H9 (cell line): Measurements from ENCODE around the gene GRIK3. TPM values are rescaled to one million over a fixed set of nuclear protein-coding genes. Genes with fewer than 3 reads are reported as not detected.

Source experiments
- DNase-seq: peaks from one replicate; pipeline ENCODE4 v3.0.0-alpha.2; 2017
- H2AFZ ChIP-seq: one replicate; pipeline ENCODE4 v1.6.1; 2013; ENCODE audit warnings: mild to moderate bottlenecking, low read length, control low read depth, moderate library complexity
- H2AK5ac ChIP-seq: 2 replicates; pipeline ENCODE4 v1.6.1; 2013; ENCODE audit warnings: low read length, control low read depth, mixed read lengths; ENCODE audit not compliant: insufficient read length
- H2BK120ac ChIP-seq: one replicate; pipeline ENCODE4 v1.6.1; 2013; ENCODE audit warnings: low read depth, mild to moderate bottlenecking, low read length, control low read depth, inconsistent platforms; ENCODE audit not compliant: poor library complexity, severe bottlenecking
- H2BK12ac ChIP-seq: 2 replicates; pipeline ENCODE4 v1.6.1; 2013; ENCODE audit warnings: low read length, control low read depth, mixed read lengths, low read depth; ENCODE audit not compliant: insufficient read length
- H2BK15ac ChIP-seq: 2 replicates; pipeline ENCODE4 v1.6.1; 2013; ENCODE audit warnings: low read depth, low read length, control low read depth
- H2BK20ac ChIP-seq: one replicate; pipeline ENCODE4 v1.6.1; 2013; ENCODE audit warnings: low read depth, mild to moderate bottlenecking, low read length, control low read depth, inconsistent platforms; ENCODE audit not compliant: poor library complexity, severe bottlenecking
- H2BK5ac ChIP-seq: 2 replicates; pipeline ENCODE4 v1.6.1; 2013; ENCODE audit warnings: low read length, control low read depth, mixed read lengths; ENCODE audit not compliant: insufficient read length
- H3K14ac ChIP-seq: 2 replicates; pipeline ENCODE4 v1.6.1; 2013; ENCODE audit warnings: low read length, control low read depth; ENCODE audit not compliant: insufficient read depth
- H3K18ac ChIP-seq: 2 replicates; pipeline ENCODE4 v1.6.1; 2013; ENCODE audit warnings: low read depth, mild to moderate bottlenecking, mixed read lengths, low read length, control low read depth; ENCODE audit not compliant: insufficient read length
- H3K23ac ChIP-seq: 2 replicates; pipeline ENCODE4 v1.6.1; 2013; ENCODE audit warnings: low read length, control low read depth, mixed read lengths, low read depth; ENCODE audit not compliant: insufficient read length
- H3K23me2 ChIP-seq: 2 replicates; pipeline ENCODE4 v1.6.1; 2013; ENCODE audit warnings: low read depth, mild to moderate bottlenecking, mixed read lengths, low read length, control low read depth; ENCODE audit not compliant: insufficient read length, poor library complexity, severe bottlenecking
- H3K27ac ChIP-seq: 2 replicates; pipeline ENCODE4 v1.5.1; 2013; ENCODE audit warnings: low read length, control low read depth, mixed read lengths, low read depth; ENCODE audit not compliant: insufficient read length
- H3K27me3 ChIP-seq: 2 replicates; pipeline ENCODE4 v1.6.1; 2013; ENCODE audit warnings: low read length, control low read depth, inconsistent platforms; ENCODE audit not compliant: insufficient read depth
- H3K4ac ChIP-seq: 2 replicates; pipeline ENCODE4 v1.6.1; 2013; ENCODE audit warnings: low read depth, mild to moderate bottlenecking, control low read depth, inconsistent platforms, low read length, moderate library complexity
- H3K4me1 ChIP-seq: 2 replicates; pipeline ENCODE4 v1.6.1; 2013; ENCODE audit warnings: low read length, control low read depth, inconsistent platforms; ENCODE audit not compliant: insufficient read depth
- H3K4me2 ChIP-seq: 2 replicates; pipeline ENCODE4 v1.6.1; 2013; ENCODE audit warnings: low read length, control low read depth, mixed read lengths; ENCODE audit not compliant: insufficient read length, insufficient read depth
- H3K56ac ChIP-seq: 2 replicates; pipeline ENCODE4 v1.6.1; 2013; ENCODE audit warnings: low read depth, mild to moderate bottlenecking, mixed read lengths, low read length, control low read depth; ENCODE audit not compliant: insufficient read length
- H3K79me1 ChIP-seq: 2 replicates; pipeline ENCODE4 v1.6.1; 2013; ENCODE audit warnings: low read depth, mild to moderate bottlenecking, moderate library complexity, low read length, control low read depth, inconsistent platforms; ENCODE audit not compliant: insufficient read depth, poor library complexity, severe bottlenecking
- H3K79me2 ChIP-seq: 2 replicates; pipeline ENCODE4 v1.6.1; 2013; ENCODE audit warnings: low read length, control low read depth, inconsistent platforms; ENCODE audit not compliant: insufficient read depth
- H3K9ac ChIP-seq: 2 replicates; pipeline ENCODE4 v1.6.1; 2013; ENCODE audit warnings: low read length, control low read depth, mixed read lengths; ENCODE audit not compliant: insufficient read length; ENCODE audit errors: extremely low read depth
- H3K9me3 ChIP-seq: one replicate; pipeline ENCODE4 v1.6.1; 2013; ENCODE audit warnings: low read depth, low read length, inconsistent platforms; ENCODE audit not compliant: control insufficient read depth
- H3T11ph ChIP-seq: one replicate; pipeline ENCODE4 v1.6.1; 2013; ENCODE audit warnings: mild to moderate bottlenecking, low read length, control low read depth, inconsistent platforms
- H4K20me1 ChIP-seq: one replicate; pipeline ENCODE4 v1.6.1; 2013; ENCODE audit not compliant: control insufficient read depth, insufficient read length, insufficient read depth
- H4K5ac ChIP-seq: 2 replicates; pipeline ENCODE4 v1.6.1; 2013; ENCODE audit warnings: low read depth, mild to moderate bottlenecking, mixed read lengths, low read length, control low read depth; ENCODE audit not compliant: insufficient read length
- H4K8ac ChIP-seq: replicated peaks from 2 replicates; pipeline ENCODE4 v1.6.1; 2013; ENCODE audit warnings: low read length, control low read depth, mixed read lengths, low read depth; ENCODE audit not compliant: insufficient read length
- H4K91ac ChIP-seq: 2 replicates; pipeline ENCODE4 v1.6.1; 2013; ENCODE audit warnings: low read depth, mild to moderate bottlenecking, moderate library complexity, mixed read lengths, low read length, control low read depth; ENCODE audit not compliant: insufficient read length
- H3K27ac Mint-ChIP-seq, 3 experiments: 2 replicates in 2 of 3; 3 replicates in 1 of 3; pipeline ENCODE4 v1.8.0; 2020 to 2021; ENCODE audit warnings: mixed read lengths in 3 of 3, mild to moderate bottlenecking in 1 of 3, moderate library complexity in 1 of 3
- H3K27me3 Mint-ChIP-seq: 2 replicates; pipeline ENCODE4 v1.8.0; 2021; ENCODE audit warnings: low read depth, mild to moderate bottlenecking, moderate library complexity, mixed read lengths
- H3K36me3 Mint-ChIP-seq, 3 experiments: 2 replicates in 2 of 3; 3 replicates in 1 of 3; pipeline ENCODE4 v1.8.0; 2020 to 2021; ENCODE audit warnings: low read depth in 3 of 3, mixed read lengths in 3 of 3; ENCODE audit not compliant: insufficient read depth in 1 of 3
- H3K4me1 Mint-ChIP-seq, 2 experiments: 2 replicates each; pipeline ENCODE4 v1.8.0; 2020; ENCODE audit warnings: mixed read lengths in 2 of 2
- H3K4me3 Mint-ChIP-seq, 2 experiments: 2 replicates in 1 of 2; 3 replicates in 1 of 2; pipeline ENCODE4 v1.8.0; 2020 to 2021; ENCODE audit warnings: mild to moderate bottlenecking in 2 of 2, mixed read lengths in 2 of 2, moderate library complexity in 1 of 2
- H3K9me3 Mint-ChIP-seq, 2 experiments: 2 replicates in 1 of 2; 3 replicates in 1 of 2; pipeline ENCODE4 v1.8.0; 2020; ENCODE audit warnings: mild to moderate bottlenecking in 2 of 2, mixed read lengths in 2 of 2, moderate library complexity in 1 of 2
- CTCF ChIP-seq: fragments of 200-600 bp; sonication (generic); conservative IDR thresholded peaks from 3 replicates; pipeline ENCODE4 v1.8.0; 2021; ENCODE audit warnings: antibody characterized with exemption, mild to moderate bottlenecking
- WGBS: extraction: QIAGEN DNeasy Blood & Tissue Kit; methylation state at CpG from one replicate; pipeline ENCODE4 v1.1.7; 2013; ENCODE audit warnings: missing lambda C conversion rate, low lambda C conversion rate, mixed read lengths; ENCODE audit not compliant: insufficient read length; ENCODE audit errors: extremely low coverage; 5-methylcytosine and 5-hydroxymethylcytosine counted together
- total RNA-seq: library from RNA; stranded (reverse); gene quantifications from 2 replicates; pipeline ENCODE4 v1.2.1, GENCODE V29; 2021

GRIK3 gene
- total RNA-seq, 1 experiment from 2014 or later, result 1.7 TPM

- Mint-ChIP-seq H3K9me3 (no peaks in the 10 kb centered on the region), H3K27ac (no peak overlapping the region; a peak in 1 of 7 replicates), H3K4me1 (peaks cover 21 to 32% of the 10 kb centered on the region in 2 experiments), H3K27me3 (peaks cover 3% of the 10 kb centered on the region; the same call in 1 of the 2 replicates), H3K4me3 (no peak overlapping the region), H3K36me3 (no peaks in the 10 kb centered on the region)
- no peak for DNase-seq
- Histone ChIP-seq H2AFZ (no peak overlapping the region), H3K9me3 (no peaks in the 10 kb centered on the region), H2BK5ac (no peak overlapping the region), H3T11ph (no peak overlapping the region), H3K9ac (no peak overlapping the region), H3K4me2 (no peak overlapping the region), H3K56ac (no peak overlapping the region), H3K79me1 (no peaks in the 10 kb centered on the region), H2AK5ac (no peak overlapping the region), H3K27ac (no peak overlapping the region), H2BK20ac (no peak overlapping the region), H3K23me2 (no peaks in the 10 kb centered on the region), H3K79me2 (no peaks in the 10 kb centered on the region), H2BK120ac (no peak overlapping the region), H4K20me1 (no peaks in the 10 kb centered on the region), H2BK12ac (no peak overlapping the region), H3K27me3 (no peaks in the 10 kb centered on the region), H4K91ac (no peak overlapping the region), H2BK15ac (no peak overlapping the region), H3K23ac (no peak overlapping the region), H4K5ac (no peak overlapping the region), H3K4me1 (peaks cover 5% of the 10 kb centered on the region; the same call in 1 of the 2 replicates), H3K14ac (0 out of 2 replicates have a peak overlapping the region, but pooled peaks have one; percentile 31), H4K8ac (no peak overlapping the region), H3K18ac (no peak overlapping the region), H3K4ac (no peak overlapping the region)
- no peak for TF ChIP-seq CTCF
- no CpG with 5 or more reads among the region's 7 CpGs for WGBS
Observed at GRCh38 chr1:36944883-36945282, 89.4 kb downstream of the GRIK3 start.
